B cell (primary cell): ENCODE measurements around the gene HSD3B2. TPM values are rescaled to one million over a fixed set of nuclear protein-coding genes. Genes with fewer than 3 reads are reported as not detected.

Source experiments
- ATAC-seq: fragments of 200-7000 bp; cut with Tn5 transposase; one replicate; pipeline ENCODE4 v1.10.0; 2021; ENCODE audit warnings: low read depth, mild to moderate bottlenecking, moderate number of reproducible peaks, moderate library complexity
- CTCF ChIA-PET: fragments of 350-600 bp; sonication (Branson Sonifier 250); formaldehyde crosslinking; loops from one replicate; lab custom pipeline; 2021; ENCODE audit warnings: antibody characterized with exemption, inconsistent platforms; lab: Charles Lee
- POLR2A ChIA-PET: fragments of 350-600 bp; sonication (Branson Sonifier 250); formaldehyde crosslinking; loops from one replicate; lab custom pipeline; 2021; ENCODE audit warnings: antibody characterized with exemption; lab: Charles Lee
- DNase-seq: peaks from one replicate; pipeline ENCODE4 v3.0.0; 2013
- H2AFZ ChIP-seq: 2 replicates; pipeline ENCODE4 v1.6.1; 2012; ENCODE audit warnings: mild to moderate bottlenecking, low read depth, low read length; ENCODE audit not compliant: insufficient read depth, poor library complexity, severe bottlenecking
- H3K27ac ChIP-seq, 2 donors: 1 replicate in 1 of 2; 2 replicates in 1 of 2; pipeline ENCODE4 v1.5.1; 2012 to 2013; ENCODE audit warnings: low read length in 2 of 2, mild to moderate bottlenecking in 2 of 2, moderate library complexity in 1 of 2
- H3K27me3 ChIP-seq, 4 experiments: fragments of 200-600 bp in 1 of 4; sonication (generic) in 1 of 4; replicated peaks in 1 of 4; 1 replicate in 2 of 4; 2 replicates in 2 of 4; pipeline versions ENCODE4 v1.6.1 to v1.7.0; 2013 to 2016; ENCODE audit warnings: low read length in 3 of 4, mild to moderate bottlenecking in 2 of 4, mixed read lengths in 1 of 4, moderate library complexity in 1 of 4; ENCODE audit not compliant: insufficient read depth in 4 of 4, control insufficient read depth in 3 of 4; ENCODE audit errors: control extremely low read depth in 1 of 4
- H3K36me3 ChIP-seq, 2 experiments: replicated peaks in 1 of 2; 1 replicate in 1 of 2; 2 replicates in 1 of 2; pipeline versions ENCODE4 v1.6.1 to v1.7.1; 2013; ENCODE audit warnings: low read length in 1 of 2; ENCODE audit not compliant: insufficient read depth in 2 of 2, control insufficient read depth in 1 of 2; ENCODE audit errors: control extremely low read depth in 1 of 2, extremely low read depth in 1 of 2
- H3K4me1 ChIP-seq, 2 donors: fragments of 200-600 bp in 1 of 2; sonication (generic) in 1 of 2; 1 replicate in 1 of 2; 2 replicates in 1 of 2; pipeline versions ENCODE4 v1.5.1 to v1.6.1; 2013 to 2017; ENCODE audit warnings: low read length in 2 of 2; ENCODE audit not compliant: control insufficient read depth in 2 of 2, insufficient read depth in 2 of 2
- H3K4me2 ChIP-seq: replicated peaks from 2 replicates; pipeline ENCODE3; 2012; ENCODE audit warnings: mild to moderate bottlenecking, low read depth, low read length; ENCODE audit not compliant: poor library complexity, severe bottlenecking
- H3K4me3 ChIP-seq, 5 experiments: fragments of 200-600 bp in 1 of 5; sonication (generic) in 1 of 5; 1 replicate in 3 of 5; 2 replicates in 2 of 5; pipeline versions ENCODE4 v1.5.1 to v1.7.0; 2011 to 2016; ENCODE audit warnings: low read length in 4 of 5, mild to moderate bottlenecking in 4 of 5, low read depth in 2 of 5, control low read depth in 1 of 5, moderate library complexity in 1 of 5; ENCODE audit not compliant: insufficient read depth in 1 of 5; ENCODE audit errors: control extremely low read depth in 1 of 5, extremely low read depth in 1 of 5
- H3K79me2 ChIP-seq: fragments of 200-600 bp; sonication (generic); one replicate; pipeline ENCODE4 v1.6.0; 2016; ENCODE audit warnings: low read length; ENCODE audit not compliant: control insufficient read depth, insufficient read depth
- H3K9ac ChIP-seq: fragments of 200-600 bp; sonication (generic); 2 replicates; pipeline ENCODE4 v1.6.1; 2017; ENCODE audit warnings: mild to moderate bottlenecking, low read length, moderate library complexity
- H3K9me3 ChIP-seq, 3 donors: one replicate each; pipeline versions ENCODE4 v1.6.1 to v1.7.1; 2013; ENCODE audit warnings: low read length in 2 of 3; ENCODE audit not compliant: control insufficient read depth in 2 of 3, insufficient read depth in 1 of 3; ENCODE audit errors: control extremely low read depth in 1 of 3
- H4K20me1 ChIP-seq: 2 replicates; pipeline ENCODE4 v1.6.0; 2012; ENCODE audit warnings: mild to moderate bottlenecking, low read length; ENCODE audit not compliant: insufficient read depth, control insufficient read depth, poor library complexity, severe bottlenecking
- H3K27ac Mint-ChIP-seq: one replicate; pipeline ENCODE4 v1.8.0; 2021; ENCODE audit warnings: mixed read lengths
- H3K27me3 Mint-ChIP-seq: one replicate; pipeline ENCODE4 v1.8.0; 2021; ENCODE audit warnings: mixed read lengths
- H3K4me1 Mint-ChIP-seq: one replicate; pipeline ENCODE4 v1.8.0; 2021; ENCODE audit warnings: mixed read lengths
- H3K4me3 Mint-ChIP-seq: one replicate; pipeline ENCODE4 v1.8.0; 2021; ENCODE audit warnings: mixed read lengths
- H3K9me3 Mint-ChIP-seq: one replicate; pipeline ENCODE4 v1.8.0; 2022; ENCODE audit warnings: mixed read lengths; ENCODE audit not compliant: insufficient read depth
- CTCF ChIP-seq: fragments of 200-600 bp; IDR thresholded peaks from one replicate; pipeline ENCODE4 v1.8.0; 2022; ENCODE audit warnings: antibody characterized with exemption, mild to moderate bottlenecking
- EZH2 ChIP-seq: IDR thresholded peaks from 2 replicates; pipeline ENCODE4 v1.6.1; 2012; ENCODE audit warnings: borderline replicate concordance, low read depth, mild to moderate bottlenecking, moderate library complexity, low read length; ENCODE audit not compliant: insufficient read depth, poor library complexity, severe bottlenecking
- WGBS: methylation state at CpG from one replicate; pipeline ENCODE4 v1.1.5; 2013; ENCODE audit warnings: missing lambda C conversion rate; ENCODE audit not compliant: insufficient coverage; 5-methylcytosine and 5-hydroxymethylcytosine counted together
- intact Hi-C: fragments of 100-400 bp; cut with micrococcal nuclease; formaldehyde crosslinking; loops from one replicate; pipeline ENCODE4 v1.10.0; 2022
- polyA plus RNA-seq: library from polyadenylated mRNA; depleted of rRNA; stranded (reverse); fragments of >200 nt; gene quantifications from 2 replicates; pipeline ENCODE4 v1.2.3, GENCODE V29; 2012
- total RNA-seq, 2 donors: library from RNA; stranded (reverse); fragments of 120-200 nt in 1 of 2; gene quantifications; 1 replicate in 1 of 2; 2 replicates in 1 of 2; pipeline versions ENCODE4 v1.2.3 to v1.2.4, GENCODE V29; 2013 to 2022

HSD3B2 gene
- total and polyA plus RNA-seq, 2 donors (not counting 1 experiment from before 2014, with no cell fraction given) = not detected

- Histone ChIP-seq H3K9me3 (no peaks in the 10 kb centered on the region), H4K20me1 (no peaks in the 10 kb centered on the region), H3K4me1 (no peaks in the 10 kb centered on the region), H3K79me2 (no peaks in the 10 kb centered on the region), H3K9ac (no peak overlapping the region), H3K27ac (no peak overlapping the region), H3K4me2 (no peak overlapping the region), H3K27me3 (no peaks in the 10 kb centered on the region), H3K4me3 (no peak overlapping the region), H3K36me3 (no peaks in the 10 kb centered on the region), H2AFZ (no peak overlapping the region)
- no peak for DNase-seq
- ATAC-seq = no peak
- ChIA-PET POLR2A (no interaction called here), CTCF (no interaction called here)
- Mint-ChIP-seq H3K4me1 (no peaks in the 10 kb centered on the region), H3K4me3 (no peak overlapping the region), H3K27ac (no peak overlapping the region), H3K27me3 (peaks cover 10% of the 10 kb centered on the region), H3K9me3 (no peaks in the 10 kb centered on the region)
- no peak for TF ChIP-seq EZH2
- TF ChIP-seq CTCF = no peak
- intact Hi-C loops = no loop called here
Observed at GRCh38 chr1:119396982-119397381, 18.0 kb upstream of the HSD3B2 start.

- peaks cover 13% of the 10 kb centered on the region for H3K27me3 Mint-ChIP-seq
- Histone ChIP-seq H2AFZ (no peak overlapping the region), H3K27me3 (no peaks in the 10 kb centered on the region), H3K36me3 (no peaks in the 10 kb centered on the region), H3K4me2 (no peak overlapping the region), H3K27ac (no peak overlapping the region), H3K9me3 (no peaks in the 10 kb centered on the region), H4K20me1 (no peaks in the 10 kb centered on the region), H3K79me2 (no peaks in the 10 kb centered on the region), H3K9ac (no peak overlapping the region), H3K4me1 (no peaks in the 10 kb centered on the region), H3K4me3 (no peak overlapping the region)
- no peaks in the 10 kb centered on the region for H3K9me3 Mint-ChIP-seq
- TF ChIP-seq CTCF (no peak), EZH2 (no peak)
- no peaks in the 10 kb centered on the region for H3K4me1 Mint-ChIP-seq
- H3K27ac Mint-ChIP-seq = no peak overlapping the region
- DNase-seq = no peak
- no peak for ATAC-seq
- 50% methylated on average over 1 of the region's 3 CpGs for WGBS
- H3K4me3 Mint-ChIP-seq = no peak overlapping the region
- ChIA-PET POLR2A (no interaction called here), CTCF (interaction anchor here (0.6 kb wide), 1 partner anchor 327 kb away, joined by 3 read pairs; no protein-coding TSS in a partner anchor)
- intact Hi-C loops = no loop called here
Observed at GRCh38 chr1:119397986-119398385, 17.0 kb upstream of the HSD3B2 start.
